Trophoblast cell (in vitro differentiated cells and primary cell): ENCODE results near the gene KRT9.

ENCODE experiments used
- DNase-seq, 2 donors: peaks; one replicate each; pipeline ENCODE4 v3.0.0-alpha.2; 2016
- H2AFZ ChIP-seq: 2 replicates; pipeline ENCODE4 v1.6.1; 2013; ENCODE audit warnings: low read length, moderate library complexity, mild to moderate bottlenecking; ENCODE audit not compliant: insufficient read depth, poor library complexity
- H2AK5ac ChIP-seq: 2 replicates; pipeline ENCODE4 v1.6.1; 2013; ENCODE audit warnings: mild to moderate bottlenecking, low read length
- H2BK120ac ChIP-seq: 2 replicates; pipeline ENCODE4 v1.6.1; 2013; ENCODE audit warnings: low read length, mild to moderate bottlenecking, moderate library complexity; ENCODE audit not compliant: insufficient read depth, poor library complexity
- H2BK12ac ChIP-seq: 2 replicates; pipeline ENCODE4 v1.6.1; 2013; ENCODE audit warnings: mild to moderate bottlenecking, low read length, moderate library complexity
- H2BK5ac ChIP-seq: 2 replicates; pipeline ENCODE4 v1.6.1; 2013; ENCODE audit warnings: low read length, low read depth, moderate library complexity, mild to moderate bottlenecking; ENCODE audit not compliant: poor library complexity
- H3K14ac ChIP-seq: 2 replicates; pipeline ENCODE4 v1.6.1; 2013; ENCODE audit warnings: mild to moderate bottlenecking, low read length
- H3K18ac ChIP-seq: 2 replicates; pipeline ENCODE4 v1.6.1; 2013; ENCODE audit warnings: mild to moderate bottlenecking, low read length
- H3K23ac ChIP-seq: 2 replicates; pipeline ENCODE4 v1.6.1; 2013; ENCODE audit warnings: low read length
- H3K27ac ChIP-seq: 2 replicates; pipeline ENCODE4 v1.5.1; 2013; ENCODE audit warnings: low read depth, mild to moderate bottlenecking, inconsistent platforms, low read length, moderate library complexity
- H3K27me3 ChIP-seq: 2 replicates; pipeline ENCODE4 v1.6.1; 2013; ENCODE audit warnings: inconsistent platforms, mild to moderate bottlenecking, low read length, moderate library complexity; ENCODE audit not compliant: insufficient read depth
- H3K36me3 ChIP-seq, 2 experiments: 1 replicate in 1 of 2; 2 replicates in 1 of 2; pipeline ENCODE4 v1.6.1; 2013; ENCODE audit warnings: low read length in 2 of 2, mild to moderate bottlenecking in 2 of 2, moderate library complexity in 1 of 2; ENCODE audit not compliant: insufficient read depth in 2 of 2, control insufficient read depth in 1 of 2
- H3K4ac ChIP-seq: 2 replicates; pipeline ENCODE4 v1.6.1; 2013; ENCODE audit warnings: low read depth, mild to moderate bottlenecking, low read length, moderate library complexity
- H3K4me1 ChIP-seq, 2 experiments: 1 replicate in 1 of 2; 2 replicates in 1 of 2; pipeline ENCODE4 v1.6.1; 2013; ENCODE audit warnings: low read length in 2 of 2, mild to moderate bottlenecking in 2 of 2, moderate library complexity in 1 of 2; ENCODE audit not compliant: insufficient read depth in 2 of 2, control insufficient read depth in 1 of 2
- H3K4me2 ChIP-seq: 2 replicates; pipeline ENCODE4 v1.6.1; 2013; ENCODE audit warnings: inconsistent platforms, mild to moderate bottlenecking, low read length, moderate library complexity
- H3K4me3 ChIP-seq: 2 replicates; pipeline ENCODE4 v1.5.1; 2013; ENCODE audit warnings: mild to moderate bottlenecking, low read depth, low read length, inconsistent platforms
- H3K79me1 ChIP-seq: one replicate; pipeline ENCODE4 v1.6.1; 2013; ENCODE audit warnings: low read length
- H3K79me2 ChIP-seq: 2 replicates; pipeline ENCODE4 v1.6.1; 2013; ENCODE audit warnings: low read length, mild to moderate bottlenecking; ENCODE audit not compliant: control insufficient read depth, insufficient read depth, poor library complexity
- H3K9ac ChIP-seq: 2 replicates; pipeline ENCODE4 v1.6.1; 2013; ENCODE audit warnings: mild to moderate bottlenecking, low read length
- H3K9me3 ChIP-seq: 2 replicates; pipeline ENCODE4 v1.6.1; 2013; ENCODE audit warnings: low read depth, mild to moderate bottlenecking, control low read depth, inconsistent platforms, low read length; ENCODE audit not compliant: insufficient read depth
- H4K12ac ChIP-seq: 2 replicates; pipeline ENCODE4 v1.6.1; 2013; ENCODE audit warnings: low read depth, mild to moderate bottlenecking, low read length, moderate library complexity
- H4K8ac ChIP-seq: 2 replicates; pipeline ENCODE4 v1.6.1; 2013; ENCODE audit warnings: low read depth, mild to moderate bottlenecking, low read length, moderate library complexity
- H4K91ac ChIP-seq: one replicate; pipeline ENCODE4 v1.6.1; 2013; ENCODE audit warnings: low read depth, mild to moderate bottlenecking, low read length, moderate library complexity
- WGBS: extraction: QIAGEN DNeasy Blood & Tissue Kit; methylation state at CpG from one replicate; pipeline ENCODE4 v1.1.7; 2013; ENCODE audit warnings: missing lambda C conversion rate; ENCODE audit not compliant: insufficient read length, insufficient coverage; ENCODE audit errors: extremely low coverage; 5-methylcytosine and 5-hydroxymethylcytosine counted together

Gene KRT9

DNA sequence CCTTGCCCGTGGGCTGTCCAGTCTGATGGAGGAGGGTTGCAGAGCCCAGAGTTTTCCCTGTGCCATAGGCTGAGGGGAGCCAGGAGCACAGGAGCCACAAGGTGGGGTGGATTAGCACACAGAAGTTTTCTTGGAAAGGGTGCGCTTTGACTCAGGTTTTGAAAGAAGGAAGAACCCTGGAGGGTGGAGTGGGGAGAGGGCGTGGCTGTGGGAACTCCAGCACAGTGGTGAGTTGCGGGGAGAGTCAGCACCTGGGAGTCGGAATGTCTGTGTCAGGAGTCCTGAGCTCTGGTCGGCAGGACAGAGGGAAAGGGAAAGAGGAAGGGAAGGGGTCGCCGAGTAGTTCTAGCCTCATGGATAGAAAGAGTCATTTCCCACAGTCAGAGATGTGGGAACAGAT is 23.7 kb upstream of the KRT9 start:
- H2BK120ac ChIP-seq, result no peak overlapping the region
- no peak overlapping the region for H3K14ac ChIP-seq
- H3K79me2 ChIP-seq, result no peaks in the 10 kb centered on the region
- no peak overlapping the region for H2BK12ac ChIP-seq
- H3K9ac ChIP-seq, result no peak overlapping the region
- no peak overlapping the region for H2AFZ ChIP-seq
- no peak overlapping the region for H2AK5ac ChIP-seq
- H4K8ac ChIP-seq, result no peak overlapping the region
- no peak overlapping the region for H2BK5ac ChIP-seq
- no peak overlapping the region for H3K27ac ChIP-seq
- H4K12ac ChIP-seq, result no peak overlapping the region
- H3K4me3 ChIP-seq, result no peak overlapping the region
- H3K18ac ChIP-seq, result no peak overlapping the region
- H3K9me3 ChIP-seq, result peaks cover 3% of the 10 kb centered on the region
- peaks cover 0 to 2% of the 10 kb centered on the region in 2 experiments for H3K4me1 ChIP-seq
- no peak overlapping the region for H3K23ac ChIP-seq
- no peak overlapping the region for H3K4ac ChIP-seq
- H3K27me3 ChIP-seq, result no peaks in the 10 kb centered on the region
- H3K79me1 ChIP-seq, result no peaks in the 10 kb centered on the region
- H3K36me3 ChIP-seq, result no peaks in the 10 kb centered on the region
- WGBS, result no CpG with 5 or more reads among the region's 8 CpGs
- DNase-seq, result no peak
- H3K4me2 ChIP-seq, result no peak overlapping the region
- H4K91ac ChIP-seq, result no peak overlapping the region

DNA sequence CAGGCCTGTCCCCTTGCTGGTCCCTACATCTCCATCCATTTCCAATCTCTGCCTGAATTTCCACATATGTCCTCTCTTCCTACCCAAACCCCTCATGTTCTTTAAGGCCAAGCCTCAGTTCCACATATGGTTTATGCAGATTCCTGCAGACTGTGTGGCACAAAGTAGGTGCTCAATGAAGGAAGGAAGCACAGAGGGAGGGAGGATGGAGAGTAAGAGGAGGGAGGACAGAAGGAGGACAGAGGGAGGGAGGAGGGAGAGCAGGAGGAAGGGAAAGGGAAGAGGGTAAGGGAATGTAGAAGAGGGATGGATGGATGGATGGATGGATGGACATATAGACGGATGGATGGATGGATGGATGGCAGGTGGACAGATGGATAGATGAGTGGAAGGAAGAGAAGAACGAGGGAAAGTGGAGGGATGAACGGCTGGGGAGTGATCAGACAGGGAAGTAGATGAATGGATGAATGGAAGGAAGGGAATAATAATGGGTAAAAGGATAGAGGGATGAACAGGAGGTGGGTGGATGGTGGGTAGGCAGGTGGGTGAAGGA is 22.6 kb upstream of the KRT9 start:
- Histone ChIP-seq H3K18ac (no peak overlapping the region), H4K8ac (no peak overlapping the region), H3K4me2 (no peak overlapping the region), H4K91ac (no peak overlapping the region), H3K9me3 (peaks cover 3% of the 10 kb centered on the region), H3K4ac (no peak overlapping the region), H3K14ac (no peak overlapping the region), H3K27ac (no peak overlapping the region), H3K27me3 (no peaks in the 10 kb centered on the region), H3K79me1 (no peaks in the 10 kb centered on the region), H3K4me3 (no peak overlapping the region), H3K79me2 (no peaks in the 10 kb centered on the region), H2AFZ (no peak overlapping the region), H3K4me1 (peaks cover 0 to 2% of the 10 kb centered on the region in 2 experiments), H2AK5ac (no peak overlapping the region), H2BK12ac (no peak overlapping the region), H4K12ac (no peak overlapping the region), H3K36me3 (no peaks in the 10 kb centered on the region), H3K9ac (no peak overlapping the region), H3K23ac (no peak overlapping the region), H2BK5ac (no peak overlapping the region), H2BK120ac (no peak overlapping the region)
- WGBS, result 100% methylated on average over 2 of the region's 3 CpGs
- no peak for DNase-seq

DNA sequence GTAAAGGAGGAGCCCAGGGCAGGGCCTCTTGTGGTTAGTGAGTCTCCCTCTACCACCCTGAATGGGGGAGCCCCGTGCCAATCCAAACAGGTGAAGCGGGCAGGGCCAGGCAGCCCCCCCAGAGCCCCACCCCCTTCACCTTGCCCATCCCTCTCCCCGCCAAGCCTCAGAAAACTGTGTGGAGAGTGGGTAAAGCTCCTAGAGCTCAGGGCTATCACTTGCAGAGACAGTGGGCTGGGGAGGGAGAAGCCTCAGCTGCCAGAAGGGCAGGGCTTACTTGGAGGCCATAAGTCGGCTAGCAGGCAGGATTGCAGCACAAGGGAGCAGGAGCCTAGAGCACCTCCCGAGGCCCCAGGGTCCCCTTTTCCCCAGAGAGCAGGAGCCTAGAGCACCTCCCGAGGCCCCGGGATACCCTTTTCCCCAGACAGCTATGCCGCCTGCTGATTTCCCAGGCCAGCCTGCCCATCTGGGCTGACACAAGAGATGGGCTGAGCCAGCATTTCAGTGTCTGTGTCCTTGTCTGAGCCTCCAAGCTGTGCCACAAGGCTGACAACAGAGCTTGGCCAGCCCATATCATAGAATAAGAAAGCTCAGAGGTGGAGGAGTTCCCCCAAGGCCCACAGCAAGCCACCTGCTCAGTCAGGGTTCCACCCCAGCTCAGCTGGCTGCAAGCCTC is 21.6 kb upstream of the KRT9 start:
- Histone ChIP-seq H3K14ac (no peak overlapping the region), H3K4me2 (no peak overlapping the region), H3K79me1 (no peaks in the 10 kb centered on the region), H3K9ac (no peak overlapping the region), H2BK5ac (no peak overlapping the region), H2BK120ac (no peak overlapping the region), H3K4me1 (peaks cover 0 to 2% of the 10 kb centered on the region in 2 experiments), H3K79me2 (no peaks in the 10 kb centered on the region), H3K23ac (no peak overlapping the region), H2BK12ac (no peak overlapping the region), H3K4me3 (no peak overlapping the region), H3K18ac (no peak overlapping the region), H4K8ac (no peak overlapping the region), H3K4ac (no peak overlapping the region), H4K12ac (no peak overlapping the region), H3K9me3 (peaks cover 3% of the 10 kb centered on the region), H3K36me3 (no peaks in the 10 kb centered on the region), H2AK5ac (no peak overlapping the region), H3K27ac (no peak overlapping the region), H2AFZ (no peak overlapping the region), H4K91ac (no peak overlapping the region), H3K27me3 (no peaks in the 10 kb centered on the region)
- no peak for DNase-seq
- no CpG with 5 or more reads among the region's 8 CpGs for WGBS

DNA sequence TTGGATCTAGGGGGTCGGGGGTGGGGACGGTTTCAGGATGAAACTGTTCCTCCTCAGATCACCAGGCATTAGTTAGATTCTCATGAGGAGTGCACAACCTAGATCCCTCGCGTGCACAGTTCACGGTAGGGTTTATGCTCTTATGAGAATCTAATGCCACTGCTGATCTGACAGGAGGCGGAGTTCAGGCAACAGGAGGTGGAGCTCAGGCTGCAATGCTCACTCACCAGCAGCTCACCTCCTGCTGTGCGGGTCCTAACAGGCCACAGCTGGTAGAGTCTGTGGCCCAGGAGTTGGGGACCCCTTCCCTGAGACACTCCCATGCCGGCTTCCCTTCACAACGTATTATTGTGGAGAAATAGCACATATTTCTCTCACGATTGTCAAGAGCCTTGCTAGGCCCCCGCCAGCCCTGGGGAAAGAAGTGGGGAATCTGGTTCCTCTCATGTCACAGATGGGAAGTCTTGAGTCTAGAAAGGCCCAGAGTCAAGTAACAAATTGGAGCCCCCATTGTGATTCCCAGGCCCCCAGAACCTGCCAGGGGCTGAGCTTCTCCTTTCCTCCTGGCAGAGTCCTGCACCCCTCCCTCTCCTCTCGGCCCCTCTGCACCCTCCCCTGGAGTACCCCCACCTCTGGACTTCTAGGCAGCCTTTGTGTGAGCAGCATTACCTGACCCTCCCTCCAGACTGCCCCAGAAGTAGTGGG is 20.9 kb upstream of the KRT9 start:
- Histone ChIP-seq H3K18ac (no peak overlapping the region), H2AFZ (no peak overlapping the region), H3K23ac (no peak overlapping the region), H3K14ac (no peak overlapping the region), H2AK5ac (no peak overlapping the region), H2BK5ac (no peak overlapping the region), H3K4me1 (peaks cover 0 to 2% of the 10 kb centered on the region in 2 experiments), H3K9me3 (no peaks in the 10 kb centered on the region), H4K91ac (no peak overlapping the region), H3K79me1 (no peaks in the 10 kb centered on the region), H3K27me3 (no peaks in the 10 kb centered on the region), H3K4me2 (no peak overlapping the region), H4K12ac (no peak overlapping the region), H3K79me2 (no peaks in the 10 kb centered on the region), H3K9ac (no peak overlapping the region), H3K4ac (no peak overlapping the region), H4K8ac (no peak overlapping the region), H3K36me3 (no peaks in the 10 kb centered on the region), H2BK12ac (no peak overlapping the region), H2BK120ac (no peak overlapping the region), H3K27ac (no peak overlapping the region), H3K4me3 (no peak overlapping the region)
- no peak for DNase-seq
- WGBS, result no CpG with 5 or more reads among the region's 12 CpGs
